ENCODE results near the gene RNF213. TPM values are rescaled to one million over a fixed set of nuclear protein-coding genes. Genes with fewer than 3 reads are reported as not detected.

Gene RNF213
- total RNA-seq, 1 donor from 2014 or later, result 120 TPM

GRCh38 chr17:80227666-80228065 lies 33.0 kb upstream of the RNF213 start:
- H3K4me3 ChIP-seq (ENCODE audit: insufficient read depth, low read depth, low read length), result no peak overlapping the region
- H4K20me1 ChIP-seq (ENCODE audit: insufficient read depth, low read length), result no peaks in the 10 kb centered on the region
- no peak overlapping the region for H2AFZ ChIP-seq (ENCODE audit: low read depth, low read length)
- H3K4me1 Mint-ChIP-seq (ENCODE audit: low read depth, unreplicated experiment), result no peaks in the 10 kb centered on the region
- no peaks in the 10 kb centered on the region for H3K27me3 Mint-ChIP-seq (ENCODE audit: low read depth, unreplicated experiment)
- H3K4me3 Mint-ChIP-seq (ENCODE audit: unreplicated experiment), result no peak overlapping the region
- no peaks in the 10 kb centered on the region for H3K27me3 ChIP-seq (ENCODE audit: insufficient read depth, low read length)
- FAIRE-seq (no peak), DNase-seq (ENCODE audit: low read depth) (no peak)
- no peaks in the 10 kb centered on the region for H3K9me3 ChIP-seq (ENCODE audit: insufficient read depth, low read depth, low read length)
- H3K79me2 ChIP-seq (ENCODE audit: insufficient read depth, low read length), result no peaks in the 10 kb centered on the region
- no peaks in the 10 kb centered on the region for H3K36me3 ChIP-seq (ENCODE audit: insufficient read depth, low read length)
- no peaks in the 10 kb centered on the region for H3K4me1 ChIP-seq (ENCODE audit: insufficient read depth, low read length)
- H3K4me2 ChIP-seq (ENCODE audit: low read length), result no peak overlapping the region
- H3K36me3 Mint-ChIP-seq (ENCODE audit: low read depth, unreplicated experiment), result peaks cover 23% of the 10 kb centered on the region
- H3K9ac ChIP-seq (ENCODE audit: low read length), result no peak overlapping the region
- no peak for TF ChIP-seq CTCF (IDR thresholded peaks at IDR 0.05; ENCODE audit: insufficient read depth, low read depth, low read length)
- no peak for TF ChIP-seq EZH2 (IDR thresholded peaks at IDR 0.05; ENCODE audit: insufficient read depth, low read length)
- H3K27ac ChIP-seq (ENCODE audit: low read depth, low read length), result no peak overlapping the region
- no peak overlapping the region for H3K27ac Mint-ChIP-seq (ENCODE audit: unreplicated experiment)
- peaks cover 9% of the 10 kb centered on the region for H3K9me3 Mint-ChIP-seq (ENCODE audit: unreplicated experiment)

- Mint-ChIP-seq H3K27ac (ENCODE audit: unreplicated experiment) (no peak overlapping the region), H3K9me3 (ENCODE audit: unreplicated experiment) (peaks cover 15% of the 10 kb centered on the region), H3K27me3 (ENCODE audit: low read depth, unreplicated experiment) (no peaks in the 10 kb centered on the region), H3K4me1 (ENCODE audit: low read depth, unreplicated experiment) (no peaks in the 10 kb centered on the region), H3K4me3 (ENCODE audit: unreplicated experiment) (no peak overlapping the region), H3K36me3 (ENCODE audit: low read depth, unreplicated experiment) (peaks cover 28% of the 10 kb centered on the region)
- no peak for FAIRE-seq
- TF ChIP-seq EZH2 (IDR thresholded peaks at IDR 0.05; ENCODE audit: insufficient read depth, low read length) (no peak), CTCF (IDR thresholded peaks at IDR 0.05; ENCODE audit: insufficient read depth, low read depth, low read length) (no peak)
- no peak overlapping the region for H3K27ac ChIP-seq (ENCODE audit: low read depth, low read length)
- H3K36me3 ChIP-seq (ENCODE audit: insufficient read depth, low read length), result no peaks in the 10 kb centered on the region
- no peak for DNase-seq (ENCODE audit: low read depth)
- no peak overlapping the region for H3K4me3 ChIP-seq (ENCODE audit: insufficient read depth, low read depth, low read length)
- H3K9ac ChIP-seq (ENCODE audit: low read length), result no peak overlapping the region
- no peak overlapping the region for H2AFZ ChIP-seq (ENCODE audit: low read depth, low read length)
- no peaks in the 10 kb centered on the region for H3K4me1 ChIP-seq (ENCODE audit: insufficient read depth, low read length)
- no peaks in the 10 kb centered on the region for H4K20me1 ChIP-seq (ENCODE audit: insufficient read depth, low read length)
- H3K27me3 ChIP-seq (ENCODE audit: insufficient read depth, low read length), result no peaks in the 10 kb centered on the region
- H3K9me3 ChIP-seq (ENCODE audit: insufficient read depth, low read depth, low read length), result no peaks in the 10 kb centered on the region
- H3K4me2 ChIP-seq (ENCODE audit: low read length), result no peak overlapping the region
- H3K79me2 ChIP-seq (ENCODE audit: insufficient read depth, low read length), result no peaks in the 10 kb centered on the region
Observed at GRCh38 chr17:80228477-80228876, 32.2 kb upstream of the RNF213 start.

GRCh38 chr17:80229011-80229410 lies 31.6 kb upstream of the RNF213 start:
- no peak overlapping the region for H3K27ac Mint-ChIP-seq (ENCODE audit: unreplicated experiment)
- no peak overlapping the region for H3K4me3 Mint-ChIP-seq (ENCODE audit: unreplicated experiment)
- TF ChIP-seq EZH2 (IDR thresholded peaks at IDR 0.05; ENCODE audit: insufficient read depth, low read length), result no peak
- no peak overlapping the region for H3K4me2 ChIP-seq (ENCODE audit: low read length)
- H3K9me3 ChIP-seq (ENCODE audit: insufficient read depth, low read depth, low read length), result no peaks in the 10 kb centered on the region
- H3K4me3 ChIP-seq (ENCODE audit: insufficient read depth, low read depth, low read length), result no peak overlapping the region
- H3K36me3 Mint-ChIP-seq (ENCODE audit: low read depth, unreplicated experiment), result peaks cover 32% of the 10 kb centered on the region
- no peaks in the 10 kb centered on the region for H3K27me3 ChIP-seq (ENCODE audit: insufficient read depth, low read length)
- no peaks in the 10 kb centered on the region for H3K4me1 Mint-ChIP-seq (ENCODE audit: low read depth, unreplicated experiment)
- H2AFZ ChIP-seq (ENCODE audit: low read depth, low read length), result no peak overlapping the region
- H3K9ac ChIP-seq (ENCODE audit: low read length), result no peak overlapping the region
- DNase-seq (ENCODE audit: low read depth) (no peak), FAIRE-seq (no peak)
- no peaks in the 10 kb centered on the region for H3K4me1 ChIP-seq (ENCODE audit: insufficient read depth, low read length)
- H4K20me1 ChIP-seq (ENCODE audit: insufficient read depth, low read length), result no peaks in the 10 kb centered on the region
- no peaks in the 10 kb centered on the region for H3K27me3 Mint-ChIP-seq (ENCODE audit: low read depth, unreplicated experiment)
- H3K9me3 Mint-ChIP-seq (ENCODE audit: unreplicated experiment), result peaks cover 17% of the 10 kb centered on the region
- no peaks in the 10 kb centered on the region for H3K79me2 ChIP-seq (ENCODE audit: insufficient read depth, low read length)
- no peaks in the 10 kb centered on the region for H3K36me3 ChIP-seq (ENCODE audit: insufficient read depth, low read length)
- H3K27ac ChIP-seq (ENCODE audit: low read depth, low read length), result no peak overlapping the region
